ENCODE measurements around the gene RBFOX1.

Gene RBFOX1

DNA sequence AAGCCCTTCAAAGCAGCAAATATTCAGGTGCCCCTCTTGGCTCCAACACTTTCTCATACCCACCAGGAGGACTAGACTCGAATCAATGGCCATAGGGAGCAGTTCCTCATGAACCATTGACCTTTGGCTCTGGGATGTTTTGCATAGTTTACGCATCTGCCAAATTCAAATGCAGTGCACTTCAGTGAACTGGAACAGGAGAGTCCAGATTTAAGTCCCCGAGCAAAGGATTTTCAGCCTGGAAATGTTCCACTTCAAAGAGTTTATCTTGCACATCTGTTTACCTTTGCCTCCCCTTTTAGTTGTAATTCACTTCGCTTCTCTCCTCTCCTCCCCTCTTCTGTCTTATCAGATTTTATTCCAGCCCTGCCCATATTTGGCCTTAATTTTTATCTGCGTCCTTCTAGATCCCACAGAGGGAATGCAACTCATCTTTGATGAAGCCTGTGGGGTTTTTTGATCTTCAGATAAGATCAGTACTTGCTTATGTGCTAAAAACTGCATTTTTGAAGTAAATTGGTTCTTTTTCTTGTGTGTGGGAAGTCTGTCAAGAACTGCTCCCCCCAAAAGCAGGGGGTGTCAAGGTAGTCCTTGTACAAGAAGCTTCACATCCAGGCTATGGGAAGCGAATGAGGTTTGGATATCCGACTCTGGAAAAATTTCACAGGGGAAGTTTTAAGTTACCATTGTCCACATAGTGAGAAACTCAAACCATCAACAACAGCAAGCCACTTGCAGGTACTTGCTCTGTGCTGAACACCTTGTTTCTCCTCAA lies 281.6 kb downstream of the RBFOX1 start:
- no peak for DNase-seq

DNA sequence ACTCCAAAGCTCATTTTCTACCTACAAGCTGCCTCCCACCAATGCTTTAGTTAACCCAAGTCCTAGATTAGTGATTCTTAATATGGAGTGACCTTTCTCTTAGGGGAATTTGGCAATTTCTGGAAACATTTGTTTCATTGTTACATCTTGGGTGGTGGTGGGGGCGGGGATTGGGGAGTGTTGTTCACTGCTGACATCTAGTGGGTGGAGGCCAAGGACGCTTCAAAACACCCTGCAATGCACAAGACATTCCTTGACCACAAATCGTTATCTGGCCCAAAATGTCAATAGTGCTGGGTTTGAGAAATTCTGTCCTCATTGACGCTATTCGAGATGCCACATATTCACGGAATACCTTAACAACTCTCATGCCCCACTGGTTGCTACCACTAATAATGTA lies 282.9 kb downstream of the RBFOX1 start:
- no peak for DNase-seq

DNA sequence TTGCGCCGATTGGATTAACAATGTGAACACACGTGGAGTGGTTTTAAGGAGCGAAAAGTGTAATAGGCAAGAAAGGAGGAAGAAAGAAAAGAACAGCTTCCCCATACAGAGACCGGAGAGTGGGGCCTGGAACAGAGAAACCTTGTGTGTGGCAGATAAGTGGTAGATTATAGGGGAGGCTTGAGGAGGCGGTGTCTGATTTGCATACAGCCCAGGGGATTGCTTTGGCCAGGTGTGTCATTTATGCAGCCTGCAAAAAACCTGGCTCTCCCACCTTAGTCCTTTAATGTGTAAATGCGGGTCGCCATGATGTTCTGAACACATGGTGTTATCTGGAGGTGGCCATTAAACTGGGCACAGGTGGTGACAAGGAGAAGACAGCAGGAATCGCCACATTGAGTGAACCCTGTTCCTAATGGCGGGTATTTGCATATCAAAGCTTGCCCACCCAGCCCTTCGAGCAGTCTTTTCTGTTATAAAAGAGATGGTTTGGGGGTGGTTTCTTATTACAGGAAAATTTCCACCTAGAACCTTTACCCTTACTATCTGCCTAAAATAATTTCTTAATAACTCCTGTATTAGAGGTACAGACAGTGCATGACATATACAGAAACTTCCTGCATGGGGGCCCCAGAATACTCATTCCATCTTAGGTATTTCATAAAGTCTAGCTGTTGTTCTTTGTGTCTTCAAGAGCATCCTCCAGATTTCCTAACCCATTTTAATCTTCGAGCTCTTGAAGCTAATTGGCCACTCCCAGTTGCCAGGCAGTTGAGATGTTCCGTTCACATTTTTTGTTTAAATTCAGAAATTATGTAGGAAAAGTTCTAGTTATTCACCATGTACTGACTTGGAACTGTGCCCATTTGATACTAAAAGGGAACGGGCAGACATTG lies 292.5 kb downstream of the RBFOX1 start:
- DNase-seq: no peak

DNA sequence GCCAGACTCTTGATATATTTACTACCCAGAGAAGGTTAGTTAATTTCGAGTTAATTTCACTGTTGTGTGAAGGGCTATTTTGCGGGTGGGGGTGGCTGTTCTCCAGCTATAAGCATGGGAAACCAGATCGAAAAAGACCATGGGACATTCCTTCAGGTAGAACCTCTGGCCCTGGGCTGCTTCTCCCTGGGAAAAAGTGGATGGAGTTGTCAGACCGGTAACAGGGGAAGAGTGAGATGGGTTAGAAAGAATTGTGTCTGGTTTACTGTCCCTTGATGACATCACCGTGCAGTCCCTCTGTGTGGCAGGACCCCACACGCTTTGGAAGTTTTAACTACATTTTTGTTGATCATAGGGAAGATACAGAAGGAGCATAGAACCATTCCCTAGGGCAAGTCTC lies 296.3 kb downstream of the RBFOX1 start:
- no peak for DNase-seq

DNA sequence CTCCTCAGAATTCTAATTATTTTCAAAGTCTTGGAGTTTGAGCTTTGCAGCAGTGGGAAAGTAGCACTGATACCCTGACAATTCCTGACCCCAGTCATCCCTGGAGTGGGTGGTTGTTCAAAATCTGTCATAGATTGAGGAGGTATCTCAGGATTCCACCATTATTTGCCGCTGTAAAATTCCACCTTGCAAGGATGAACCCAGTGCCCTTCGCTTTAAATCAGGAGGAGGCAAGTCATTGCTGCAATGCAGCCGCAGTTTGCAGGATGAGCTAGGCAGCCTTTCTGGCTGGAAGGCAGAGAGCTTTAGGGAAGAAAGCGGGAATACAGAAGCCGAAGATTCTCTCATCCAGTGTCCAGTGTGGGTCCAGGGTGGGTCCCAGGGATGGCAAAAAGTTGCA lies 296.9 kb downstream of the RBFOX1 start:
- DNase-seq: no peak

DNA sequence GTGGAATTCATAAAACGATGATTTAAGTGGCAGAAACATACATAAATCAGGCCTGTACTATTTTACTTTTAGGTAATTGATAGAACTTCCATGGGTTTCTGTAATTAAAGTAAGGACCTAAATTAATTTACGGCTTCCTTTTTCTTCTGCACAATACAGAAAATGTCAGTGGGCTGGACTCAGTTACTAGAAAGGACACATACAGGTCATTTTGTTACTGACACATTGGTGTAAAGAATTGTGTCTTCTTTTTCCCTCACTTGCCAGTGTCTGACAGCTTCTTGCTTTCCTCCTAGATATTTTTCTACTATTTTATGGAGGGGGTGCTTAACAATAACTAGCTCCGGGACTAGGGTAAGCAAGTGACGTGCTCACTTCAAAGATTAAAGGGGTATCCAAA lies 304.8 kb downstream of the RBFOX1 start:
- DNase-seq: no peak

DNA sequence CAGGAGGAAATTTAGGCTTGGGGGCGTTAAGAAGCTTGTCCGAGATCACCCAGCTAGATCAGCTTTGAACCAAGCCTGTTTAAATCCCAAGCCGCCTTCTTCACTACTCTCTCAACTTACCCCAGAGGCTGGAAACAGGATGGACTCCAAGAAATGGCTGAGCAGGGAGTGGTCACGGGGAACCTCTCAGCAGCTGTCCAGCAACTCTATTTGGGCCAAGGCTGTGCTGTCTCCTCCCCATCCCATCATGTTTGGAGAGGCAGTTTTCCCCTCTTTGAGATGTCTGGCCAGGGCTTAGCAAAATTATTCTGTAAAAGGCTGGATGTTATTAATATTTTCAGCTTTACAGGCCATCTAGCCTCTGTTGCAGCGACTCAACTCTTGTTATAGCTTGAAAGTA lies 305.7 kb downstream of the RBFOX1 start:
- DNase-seq: no peak

DNA sequence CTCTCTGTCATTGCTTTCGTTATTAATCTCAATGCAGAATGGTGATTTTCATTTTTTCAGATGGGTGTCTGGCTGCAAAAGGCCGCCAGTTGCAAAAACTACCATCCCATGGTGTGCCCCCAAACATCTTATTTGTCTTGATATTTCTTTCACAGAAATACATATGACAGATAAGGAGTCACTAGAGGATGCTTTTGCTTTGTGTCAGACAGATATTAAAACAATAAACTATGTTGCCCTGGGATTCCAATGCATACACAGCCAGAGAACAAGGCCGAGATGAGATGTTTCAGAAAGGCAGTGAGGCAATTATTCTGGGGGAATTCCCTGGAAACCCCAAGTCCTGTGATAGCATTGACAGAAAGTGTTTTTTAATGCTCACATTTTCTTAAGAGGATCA lies 307.7 kb downstream of the RBFOX1 start:
- no peak for DNase-seq

DNA sequence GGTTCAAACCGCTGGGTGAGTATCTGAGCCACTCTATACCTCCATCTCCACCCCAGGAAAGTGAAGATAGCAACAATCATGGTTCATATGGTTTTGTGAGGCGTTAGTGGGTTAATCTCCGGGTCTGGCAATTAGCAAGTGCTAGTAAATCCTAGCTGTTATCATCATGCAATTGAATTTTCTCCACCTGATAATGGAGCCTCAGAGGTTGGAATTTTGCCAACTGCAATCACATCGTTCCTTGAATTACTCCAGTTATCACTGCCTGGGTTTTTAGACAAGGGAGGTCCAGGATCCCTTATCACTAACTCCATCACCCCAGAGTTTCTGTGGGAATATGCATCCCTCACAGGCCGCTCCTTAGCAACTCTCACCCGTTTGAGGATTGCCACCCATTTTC lies 311.5 kb downstream of the RBFOX1 start:
- no peak for DNase-seq

DNA sequence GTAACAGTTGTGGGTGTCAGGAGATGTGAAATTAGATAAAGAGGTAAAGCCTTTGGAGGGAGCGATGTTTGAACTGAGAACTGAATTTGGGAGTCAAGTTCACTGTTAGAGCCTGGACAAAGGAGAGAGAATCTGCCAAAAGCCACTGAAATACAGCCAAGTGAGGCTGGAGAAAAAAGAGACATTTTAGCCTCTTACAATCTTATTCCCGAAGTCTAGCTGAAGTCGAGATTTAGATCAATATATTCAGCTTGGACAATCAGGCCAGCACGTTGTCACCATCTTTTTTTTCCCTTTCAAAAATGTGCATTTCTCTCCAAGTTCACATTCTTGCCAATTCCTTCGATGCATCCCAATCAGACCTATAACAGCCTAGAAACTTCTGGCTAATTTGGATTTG lies 312.2 kb downstream of the RBFOX1 start:
- DNase-seq: no peak

DNA sequence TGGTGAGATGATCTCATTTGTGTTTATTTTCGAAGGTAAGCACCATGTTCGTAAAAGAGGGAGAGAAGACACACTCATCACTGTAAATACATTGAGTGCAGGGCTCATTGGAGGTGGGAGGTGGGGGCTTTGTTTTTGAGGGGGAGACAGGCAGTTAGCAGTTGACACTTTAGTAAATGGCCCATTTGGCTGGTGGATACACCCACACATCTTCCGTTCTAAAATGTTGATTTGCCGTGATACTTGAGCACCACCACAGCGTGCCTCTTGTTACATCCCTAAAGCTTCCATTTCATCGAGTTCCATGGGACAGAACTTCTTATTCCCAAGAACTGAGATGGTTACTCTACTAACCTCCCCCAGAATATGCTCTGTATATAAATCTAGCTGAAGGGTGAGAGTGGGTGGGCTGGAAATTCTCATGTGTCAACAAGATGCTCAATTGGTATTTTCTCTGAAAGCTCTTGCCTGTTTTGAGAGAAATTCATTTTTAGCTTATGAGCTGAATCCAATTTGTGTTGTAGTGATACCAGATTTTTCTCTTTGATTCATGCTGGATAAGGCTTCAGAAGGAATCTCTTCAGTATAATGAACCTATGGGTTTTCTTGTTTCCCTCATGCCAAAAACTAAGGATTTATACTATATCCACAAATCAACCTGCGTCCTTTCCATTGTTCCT lies 314.3 kb downstream of the RBFOX1 start:
- no peak for DNase-seq

DNA sequence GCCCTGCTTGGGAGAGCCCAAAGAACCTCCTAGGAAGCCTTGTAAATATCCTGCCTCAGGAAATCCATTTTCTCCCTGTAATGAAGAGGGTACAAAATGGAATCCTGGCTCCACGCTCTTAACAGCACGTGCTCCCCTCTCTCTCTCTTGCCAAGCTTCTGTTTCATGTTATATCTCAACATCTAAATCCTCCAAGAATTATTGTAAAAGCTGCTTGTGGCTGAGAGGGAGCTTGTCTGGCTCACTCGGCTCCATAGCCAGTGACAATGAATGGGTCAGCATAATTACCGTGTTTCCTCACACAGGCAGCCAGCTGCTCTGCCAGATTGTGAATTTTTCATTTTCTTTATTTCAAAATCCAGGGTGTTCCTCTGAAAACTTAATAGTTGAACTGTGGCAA lies 317.8 kb downstream of the RBFOX1 start:
- no peak for DNase-seq

DNA sequence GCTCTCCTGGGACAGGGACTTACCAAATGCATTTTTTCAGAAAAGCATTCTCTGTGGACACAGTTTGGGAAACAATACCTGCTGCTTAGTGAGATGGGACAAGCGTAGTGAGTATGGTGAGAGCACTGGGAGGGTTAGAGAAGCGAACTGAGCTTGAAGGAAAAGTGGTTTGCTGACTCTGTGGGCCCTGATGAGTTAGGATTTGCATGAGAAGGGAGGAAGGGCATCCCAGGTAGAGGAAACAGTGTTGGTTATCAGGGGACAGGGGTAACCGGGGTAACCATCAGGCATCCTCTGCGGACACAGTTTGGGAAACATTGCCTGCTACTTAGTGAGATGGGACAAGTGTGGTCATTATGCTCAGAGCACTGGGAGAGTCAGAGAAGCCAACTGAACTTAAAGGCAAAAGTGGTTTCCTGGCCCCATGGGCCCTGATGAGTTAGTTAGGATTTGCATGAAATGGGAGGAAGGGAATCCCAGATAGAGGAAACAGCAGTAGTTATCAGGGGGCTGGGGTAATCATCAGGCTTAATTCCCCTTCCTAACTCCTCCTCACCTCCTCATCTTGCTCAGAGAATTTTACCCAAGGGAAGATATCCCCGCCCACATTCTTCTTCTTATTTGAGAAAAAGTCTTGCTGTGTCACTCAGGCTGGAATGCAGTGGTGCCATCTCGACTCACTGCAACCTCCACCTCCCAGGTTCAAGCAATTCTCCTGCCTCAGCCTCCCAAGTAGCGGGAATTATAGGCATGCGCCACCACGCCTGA lies 319.3 kb downstream of the RBFOX1 start:
- DNase-seq: no peak

DNA sequence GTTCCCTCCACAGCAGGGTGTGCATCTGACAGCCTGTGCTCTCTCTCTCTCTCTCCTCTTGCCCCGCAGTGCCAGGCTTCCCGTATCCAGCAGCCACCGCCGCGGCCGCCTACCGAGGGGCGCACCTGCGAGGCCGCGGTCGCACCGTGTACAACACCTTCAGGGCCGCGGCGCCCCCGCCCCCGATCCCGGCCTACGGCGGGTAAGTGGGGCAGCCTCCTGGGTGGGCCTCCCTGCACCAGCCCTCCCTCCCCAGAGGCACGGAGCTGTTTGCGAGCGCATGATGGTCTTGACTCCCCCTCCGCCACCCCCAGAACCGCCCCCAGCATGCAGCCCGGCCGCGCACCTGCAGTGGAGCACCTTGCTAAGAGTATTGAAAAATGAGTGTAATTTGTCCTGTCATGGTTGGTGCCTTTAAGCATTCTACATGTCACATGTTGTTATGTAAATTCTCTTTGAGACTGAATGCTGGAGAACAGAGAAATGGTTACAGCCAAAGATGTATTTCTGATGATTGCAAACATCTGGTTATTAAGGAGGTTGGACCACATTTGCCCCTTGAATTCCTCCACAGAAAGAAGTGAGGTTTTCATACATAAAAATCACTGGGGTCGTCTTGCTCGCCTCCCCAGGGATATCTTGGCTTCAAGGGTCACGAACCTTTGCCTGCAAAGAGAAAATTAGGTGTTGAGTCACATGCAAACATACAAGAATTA lies 321.3 kb downstream of the RBFOX1 start:
- DNase-seq: no peak

DNA sequence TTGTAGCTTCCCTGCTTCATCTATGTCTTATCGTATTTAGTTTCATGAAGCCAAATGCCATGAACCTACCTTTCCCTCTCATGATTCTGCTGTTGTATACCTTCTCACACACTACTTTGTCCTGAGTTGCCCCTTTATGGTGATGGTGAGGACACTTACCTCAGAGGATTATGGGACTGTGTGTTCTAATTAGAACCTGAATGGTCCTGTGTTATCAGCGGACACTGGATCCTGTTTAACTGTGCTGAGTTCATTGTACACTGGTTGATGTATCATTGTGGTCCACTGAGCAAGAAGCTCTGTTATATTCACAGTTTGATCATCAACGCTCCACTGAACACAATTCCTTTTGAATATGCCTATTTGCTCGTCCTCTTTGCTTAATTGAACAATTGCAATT lies 343.0 kb downstream of the RBFOX1 start:
- DNase-seq: no peak

DNA sequence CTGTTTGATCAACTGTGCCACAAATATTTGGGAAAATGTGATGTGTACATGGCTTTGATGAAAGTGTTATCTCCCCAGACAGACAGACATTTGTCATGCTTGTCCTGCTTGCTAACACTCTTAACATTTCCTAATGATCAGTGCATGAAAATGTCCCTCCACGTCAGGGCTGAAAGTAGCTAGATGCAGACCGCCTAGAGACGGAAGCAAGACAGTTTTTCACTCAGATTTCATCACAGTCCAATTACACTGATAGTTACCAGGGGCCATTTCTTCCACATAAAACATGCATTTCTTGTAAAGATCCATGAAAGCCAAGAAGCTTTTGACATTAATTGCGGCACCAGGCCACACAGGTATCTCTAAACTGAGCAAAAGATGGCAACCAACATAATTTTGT lies 347.7 kb downstream of the RBFOX1 start:
- DNase-seq: no peak

DNA sequence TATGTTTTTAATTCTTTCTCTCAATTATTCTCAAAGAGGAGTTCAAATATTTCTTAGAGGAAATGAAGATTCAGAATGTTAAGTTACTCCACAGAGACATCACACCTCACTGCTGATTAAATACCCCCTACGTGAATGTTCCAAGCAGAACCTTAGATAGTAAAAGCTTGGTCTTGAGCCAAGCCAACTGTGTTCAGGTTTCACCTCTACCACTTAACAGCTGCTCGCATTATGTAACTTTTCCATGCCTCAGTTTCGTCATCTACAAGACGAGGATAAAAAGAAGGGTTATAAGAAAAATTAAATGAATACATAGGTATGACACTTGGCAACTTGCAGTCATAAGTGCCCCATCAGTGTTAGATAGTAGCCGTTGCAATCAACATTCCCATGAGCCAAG lies 356.2 kb downstream of the RBFOX1 start:
- no peak for DNase-seq

DNA sequence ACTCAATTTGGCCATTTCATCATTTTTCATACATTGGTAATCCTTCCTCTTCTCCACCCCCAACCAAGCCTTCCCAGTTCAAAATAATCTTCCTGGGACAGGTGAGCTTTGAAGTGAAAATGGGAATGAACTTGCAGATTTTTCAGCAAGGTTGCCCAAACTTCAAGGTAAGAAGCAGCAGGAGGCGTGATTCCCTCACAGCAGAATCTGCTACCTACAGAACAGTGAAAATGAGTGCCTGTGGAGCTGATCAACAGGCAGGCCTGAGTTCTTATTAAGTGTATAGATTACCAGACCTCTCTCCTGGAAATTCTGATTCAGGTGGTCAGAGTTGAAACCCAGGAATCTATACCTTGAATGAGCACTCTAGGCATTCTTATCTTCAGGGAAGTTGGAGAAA lies 356.6 kb downstream of the RBFOX1 start:
- DNase-seq: no peak

DNA sequence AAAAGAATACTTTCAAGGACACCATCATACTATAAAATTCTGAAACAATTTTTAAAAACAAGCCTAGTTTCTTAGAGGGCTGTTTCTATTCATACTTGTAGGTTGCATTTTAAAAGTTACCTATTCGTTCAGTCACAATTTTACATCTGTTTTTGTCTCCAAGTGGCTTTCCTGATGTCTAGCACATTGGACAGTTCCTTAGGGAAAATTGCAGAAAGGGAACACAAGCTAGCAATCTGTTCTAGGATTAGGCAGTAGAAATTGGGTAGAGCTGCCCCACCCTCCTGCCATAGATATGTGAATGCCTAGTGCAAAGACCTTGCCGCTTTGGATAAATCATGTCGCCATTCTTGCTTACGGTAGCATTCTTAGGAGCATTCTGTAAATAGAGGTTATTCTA lies 358.9 kb downstream of the RBFOX1 start:
- DNase-seq: no peak

DNA sequence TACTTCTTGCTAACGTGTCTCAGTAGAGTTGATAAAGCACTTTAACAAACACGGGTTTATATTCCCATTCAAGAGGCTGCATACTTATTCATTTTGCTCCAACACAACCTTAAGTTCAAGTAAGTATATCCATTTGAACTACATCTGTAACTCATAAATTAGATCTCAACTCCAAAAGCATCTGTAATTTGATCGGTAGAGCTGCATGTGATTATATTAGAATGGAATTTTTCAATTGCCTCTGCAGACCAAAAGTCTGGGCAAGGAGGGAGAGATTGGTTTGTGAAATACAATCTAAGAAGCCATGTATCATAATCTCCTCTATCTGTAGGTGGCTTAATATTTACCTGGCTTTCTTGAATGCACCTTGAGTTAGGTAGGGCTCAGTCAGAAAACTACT lies 371.0 kb downstream of the RBFOX1 start:
- no peak for DNase-seq

DNA sequence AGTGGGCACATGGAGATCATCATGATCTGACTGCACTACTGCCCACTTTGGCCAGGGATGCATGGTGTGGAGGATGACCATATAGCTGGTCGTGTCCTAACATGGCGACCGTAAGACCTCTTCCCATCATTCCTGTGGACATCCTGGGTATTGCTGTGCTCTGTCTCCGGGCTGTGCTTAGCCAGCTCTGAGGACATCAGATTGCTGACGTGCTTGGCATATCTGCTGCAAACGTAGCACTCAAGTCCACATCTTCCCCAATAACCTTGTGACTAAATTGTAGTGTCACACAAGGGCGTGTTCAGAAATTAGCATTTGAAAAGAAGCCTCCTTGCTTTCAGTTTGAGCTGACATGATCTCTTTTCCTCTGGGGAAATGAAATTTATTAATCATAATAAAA lies 373.2 kb downstream of the RBFOX1 start:
- DNase-seq: no peak

DNA sequence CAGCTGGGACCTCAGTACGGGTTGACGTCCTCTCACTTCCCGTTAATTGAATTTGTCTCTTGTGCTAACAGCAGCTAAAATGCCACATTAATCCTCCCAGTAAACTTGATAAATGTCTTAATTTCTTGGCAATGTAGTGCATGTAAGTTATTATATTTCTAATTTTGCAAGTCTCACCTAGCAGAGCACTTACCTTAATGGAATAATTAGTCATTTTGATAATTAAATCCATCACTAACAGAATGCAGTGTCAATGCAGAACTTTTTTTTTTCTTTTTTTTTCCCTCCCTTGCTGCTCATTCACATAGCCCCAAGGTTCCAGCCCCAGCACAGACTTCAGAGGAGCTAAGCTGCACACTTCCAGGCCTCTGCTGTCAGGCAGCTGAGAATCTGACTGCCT lies 376.5 kb downstream of the RBFOX1 start:
- DNase-seq: no peak

All from NCI-H2029 treated with DMSO at 0.1 percent for 48 hours (cell line).